GM21381 (cell line): ENCODE results near the gene BCCIP.

ENCODE experiments used
- ATAC-seq: cut with Tn5 transposase; IDR thresholded peaks from one replicate; pipeline ENCODE4 v1.9.1; 2021; ENCODE audit warnings: mild to moderate bottlenecking, moderate library complexity; ENCODE audit not compliant: unreplicated experiment

The BCCIP gene

DNA sequence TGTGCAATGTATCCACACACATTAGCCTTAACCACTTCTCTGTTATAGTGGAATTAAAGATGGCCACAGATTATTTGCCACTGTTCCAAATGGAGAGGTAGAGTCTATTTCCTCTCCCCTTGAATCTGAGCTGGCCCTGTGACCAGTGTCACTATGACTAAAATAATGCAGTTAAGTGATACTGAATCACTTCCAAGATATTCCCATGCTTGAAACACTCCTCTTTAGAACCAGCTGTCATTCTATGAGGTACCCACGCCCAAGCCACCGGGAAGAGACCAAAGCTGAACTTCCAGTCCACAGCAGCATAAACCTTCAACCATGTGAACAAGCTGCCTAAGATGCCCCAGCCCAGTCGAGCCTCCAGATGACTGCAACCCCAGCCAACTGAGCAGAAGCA is 59.9 kb downstream of the BCCIP start:
- ATAC-seq = no peak
